HepG2 (cell line): Measurements from ENCODE around the gene TTLL12. TPM values are rescaled to one million over a fixed set of nuclear protein-coding genes. Genes with fewer than 3 reads are reported as not detected.

Source experiments
- ARID5B ChIP-seq: IDR thresholded peaks from 2 replicates; pipeline ENCODE4 v1.4.0; 2020; ENCODE audit warnings: mild to moderate bottlenecking, missing genetic modification reagents
- BCLAF1 ChIP-seq: fragments of 450-650 bp; IDR thresholded peaks from 2 replicates; pipeline ENCODE4 v1.6.1; 2017; ENCODE audit warnings: mild to moderate bottlenecking
- CCAR2 ChIP-seq: fragments of 200-400 bp; formaldehyde crosslinking; optimal IDR thresholded peaks from 2 replicates; pipeline ENCODE3; 2018; ENCODE audit warnings: low read depth, mild to moderate bottlenecking, low read length, moderate library complexity
- FOXA1 ChIP-seq, 2 experiments: fragments of 450-650 bp in 1 of 2; sonication (generic) in 1 of 2; formaldehyde crosslinking in 1 of 2; IDR thresholded peaks; 2 replicates each; pipeline versions ENCODE4 v1.4.0 to v1.6.1; 2016 to 2020; ENCODE audit warnings: missing genetic modification reagents in 1 of 2
- FOXA3 ChIP-seq: IDR thresholded peaks from 2 replicates; pipeline ENCODE4 v1.6.1; 2016; ENCODE audit warnings: missing genetic modification reagents, missing compliant biosample characterization
- GABPB1 ChIP-seq: IDR thresholded peaks from 2 replicates; pipeline ENCODE4 v1.6.1; 2016; ENCODE audit warnings: mild to moderate bottlenecking, missing genetic modification reagents, moderate library complexity, missing compliant biosample characterization
- GMEB1 ChIP-seq: sonication (generic); formaldehyde crosslinking; IDR thresholded peaks from 2 replicates; pipeline ENCODE4 v1.5.1; 2020; ENCODE audit warnings: missing genetic modification reagents, mild to moderate bottlenecking, borderline replicate concordance
- HNRNPL ChIP-seq: fragments of 200-400 bp; formaldehyde crosslinking; IDR thresholded peaks from 2 replicates; pipeline ENCODE4 v1.6.1; 2017; ENCODE audit warnings: mild to moderate bottlenecking, low read depth, low read length
- IRX3 ChIP-seq: sonication (generic); formaldehyde crosslinking; IDR thresholded peaks from 2 replicates; pipeline ENCODE4 v1.8.1; 2023; ENCODE audit warnings: mild to moderate bottlenecking, low read depth, missing genetic modification reagents, borderline replicate concordance
- KDM5A ChIP-seq: fragments of 200-600 bp; sonication (generic); IDR thresholded peaks from 2 replicates; pipeline ENCODE4 v1.7.0; 2018; ENCODE audit warnings: antibody characterized with exemption, mild to moderate bottlenecking, low read length, borderline replicate concordance
- MTA3 ChIP-seq: sonication (generic); formaldehyde crosslinking; IDR thresholded peaks from 2 replicates; pipeline ENCODE4 v1.4.0; 2020; ENCODE audit warnings: missing genetic modification reagents
- NCOA1 ChIP-seq: sonication (generic); formaldehyde crosslinking; IDR thresholded peaks from 2 replicates; pipeline ENCODE4 v1.9.0; 2021; ENCODE audit warnings: missing genetic modification reagents
- SIX1 ChIP-seq: sonication (generic); formaldehyde crosslinking; IDR thresholded peaks from 2 replicates; pipeline ENCODE4 v1.4.0; 2020; ENCODE audit warnings: missing genetic modification reagents, borderline replicate concordance
- TARDBP ChIP-seq: sonication (generic); formaldehyde crosslinking; IDR thresholded peaks from 2 replicates; pipeline ENCODE4 v1.8.0; 2022; ENCODE audit warnings: mild to moderate bottlenecking, missing genetic modification reagents
- TEAD3 ChIP-seq: optimal IDR thresholded peaks from 2 replicates; pipeline ENCODE3; 2016; ENCODE audit warnings: borderline replicate concordance
- ZEB1 ChIP-seq: IDR thresholded peaks from 2 replicates; pipeline ENCODE4 v1.6.1; 2012; ENCODE audit warnings: mild to moderate bottlenecking, low read depth, inconsistent platforms; ENCODE audit not compliant: insufficient replicate concordance
- ZFP36 ChIP-seq: fragments of 150-350 bp; IDR thresholded peaks from 2 replicates; pipeline ENCODE4 v1.6.1; 2018; ENCODE audit warnings: borderline replicate concordance, low read length, low read depth; ENCODE audit not compliant: partially characterized antibody
- ZKSCAN5 ChIP-seq: sonication (generic); formaldehyde crosslinking; IDR thresholded peaks from 2 replicates; pipeline ENCODE4 v1.5.1; 2020; ENCODE audit warnings: mild to moderate bottlenecking, missing genetic modification reagents
- ZNF121 ChIP-seq: sonication (generic); formaldehyde crosslinking; IDR thresholded peaks from 2 replicates; pipeline ENCODE4 v1.5.0; 2020; ENCODE audit warnings: mild to moderate bottlenecking, missing genetic modification reagents
- ZNF232 ChIP-seq: sonication (generic); formaldehyde crosslinking; IDR thresholded peaks from 2 replicates; pipeline ENCODE4 v1.4.0; 2020; ENCODE audit warnings: missing genetic modification reagents, borderline replicate concordance
- ZNF652 ChIP-seq: IDR thresholded peaks from 2 replicates; pipeline ENCODE4 v1.6.1; 2016; ENCODE audit warnings: low read depth, borderline replicate concordance
- ZNF75D ChIP-seq: sonication (generic); formaldehyde crosslinking; IDR thresholded peaks from 2 replicates; pipeline ENCODE4 v1.8.1; 2023; ENCODE audit warnings: missing genetic modification reagents, mild to moderate bottlenecking, borderline replicate concordance
- polyA plus RNA-seq, 8 experiments: library from polyadenylated mRNA; depleted of rRNA in 3 of 8; stranded (reverse) in 7 of 8; unstranded in 1 of 8; fragments of >200 nt; fragmentation: Illumina TruSeq in 4 of 8; extraction: Trizol in 4 of 8; gene quantifications; 2 replicates each; pipeline versions ENCODE4 v1.2.1 to v1.2.3, GENCODE V29; 2011 to 2016; ENCODE audit warnings: low read depth in 4 of 8, missing spikeins in 1 of 8, mixed read lengths in 1 of 8; ENCODE audit not compliant: insufficient read depth in 1 of 8
- total RNA-seq, 5 experiments: library from RNA; depleted of rRNA; stranded (reverse); fragments of >200 nt; fragmentation: Illumina TruSeq; extraction: Trizol; gene quantifications; 2 replicates each; pipeline ENCODE4 v1.2.3, GENCODE V29; 2016; ENCODE audit warnings: low read depth in 1 of 5

Gene TTLL12
- total and polyA plus RNA-seq, 2 of the 13 experiments (the other 11 are each of a cell fraction or from before 2014, with no cell fraction given): 11.9 to 38.1 TPM

GRCh38 chr22:43118024-43118849, 68.7 kb downstream of the TTLL12 start (continued):
- no peak for TF ChIP-seq ZNF121 (CRISPR knock-in tag)
- TF ChIP-seq MTA3 (CRISPR knock-in tag): no peak
- TF ChIP-seq GMEB1: no peak
- TF ChIP-seq ZNF75D: no peak
- no peak for TF ChIP-seq ZEB1
- TF ChIP-seq FOXA1 (IDR thresholded peaks at IDR 0.05): no peak
- TF ChIP-seq FOXA1 (CRISPR knock-in tag; IDR thresholded peaks at IDR 0.05): no peak
- TF ChIP-seq NCOA1 (CRISPR knock-in tag): no peak
- no peak for TF ChIP-seq CCAR2
- TF ChIP-seq TARDBP (CRISPR knock-in tag): no peak
- no peak for TF ChIP-seq ZNF232 (CRISPR knock-in tag)
- TF ChIP-seq IRX3 (CRISPR knock-in tag): no peak
- no peak for TF ChIP-seq HNRNPL
- no peak for TF ChIP-seq ZKSCAN5 (CRISPR knock-in tag)
- TF ChIP-seq KDM5A: no peak
- no peak for TF ChIP-seq ZNF652
- TF ChIP-seq BCLAF1: no peak
- no peak for TF ChIP-seq TEAD3 (CRISPR knock-in tag)
- TF ChIP-seq ARID5B (CRISPR knock-in tag): no peak
- no peak for TF ChIP-seq FOXA3 (CRISPR knock-in tag)
- TF ChIP-seq GABPB1 (CRISPR knock-in tag): peak; percentile 39; the same call in 1 of the 2 replicates
- no peak for TF ChIP-seq SIX1
- TF ChIP-seq ZFP36: no peak
